Fibroblast of the aortic adventitia (primary cell): ENCODE measurements around the gene IGSF23. TPM values are rescaled to one million over a fixed set of nuclear protein-coding genes. Genes with fewer than 3 reads are reported as not detected.

Experiments used
- DNase-seq: peaks from one replicate; pipeline ENCODE4 v3.0.0-alpha.2; 2010; ENCODE audit warnings: low read depth
- H3K4me3 ChIP-seq: 2 replicates; pipeline ENCODE4 v1.5.1; 2011; ENCODE audit warnings: low read depth, mild to moderate bottlenecking, control low read depth, low read length, moderate library complexity
- CTCF ChIP-seq: IDR thresholded peaks from 2 replicates; pipeline ENCODE4 v1.5.1; 2011; ENCODE audit warnings: mild to moderate bottlenecking, low read length, control low read depth, inconsistent platforms; ENCODE audit not compliant: insufficient read depth
- total RNA-seq: library from RNA; depleted of rRNA; stranded (reverse); fragments of >200 nt; gene quantifications from 2 replicates; pipeline ENCODE4 v1.2.3, GENCODE V29; 2012; ENCODE audit warnings: low replicate concordance

The IGSF23 gene
- total RNA-seq, 1 donor = not detected

GRCh38 chr19:44596428-44597130, 16.8 kb upstream of the IGSF23 start:
- TF ChIP-seq CTCF = no peak
- H3K4me3 ChIP-seq = no peak overlapping the region
- DNase-seq = no peak

DNA sequence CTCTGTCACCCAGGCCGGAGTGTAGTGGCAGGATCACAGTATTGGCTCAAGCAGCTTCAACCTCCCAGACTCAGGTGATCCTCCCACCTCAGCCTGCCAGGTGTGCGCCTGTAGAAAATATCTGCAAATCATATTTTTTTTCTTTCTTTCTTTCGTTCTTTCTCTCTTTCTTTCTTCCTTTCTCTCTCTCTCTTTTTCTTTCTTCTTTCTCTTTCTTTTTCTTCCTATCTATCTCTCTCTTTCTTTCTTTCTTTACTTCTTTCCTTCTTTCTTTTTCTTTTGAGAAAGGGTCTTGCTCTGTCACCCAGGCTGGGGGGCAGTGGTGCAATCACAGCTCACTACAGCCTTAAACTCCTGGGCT, 16.3 kb upstream of the IGSF23 start:
- TF ChIP-seq CTCF = no peak
- no peak overlapping the region for H3K4me3 ChIP-seq
- no peak for DNase-seq

- no peak for TF ChIP-seq CTCF
- DNase-seq = no peak
Measured at GRCh38 chr19:44598355-44598754, 15.0 kb upstream of the IGSF23 start.

GRCh38 chr19:44598880-44599279, 14.5 kb upstream of the IGSF23 start:
- TF ChIP-seq CTCF = no peak
- DNase-seq = no peak
- no peak overlapping the region for H3K4me3 ChIP-seq

More at GRCh38 chr19:44598355-44598754, 15.0 kb upstream of the IGSF23 start:
- no peak overlapping the region for H3K4me3 ChIP-seq

- no peak overlapping the region for H3K4me3 ChIP-seq
- no peak for TF ChIP-seq CTCF
- DNase-seq = peak; percentile 16
Measured at GRCh38 chr19:44600466-44600865, 12.9 kb upstream of the IGSF23 start.

DNA sequence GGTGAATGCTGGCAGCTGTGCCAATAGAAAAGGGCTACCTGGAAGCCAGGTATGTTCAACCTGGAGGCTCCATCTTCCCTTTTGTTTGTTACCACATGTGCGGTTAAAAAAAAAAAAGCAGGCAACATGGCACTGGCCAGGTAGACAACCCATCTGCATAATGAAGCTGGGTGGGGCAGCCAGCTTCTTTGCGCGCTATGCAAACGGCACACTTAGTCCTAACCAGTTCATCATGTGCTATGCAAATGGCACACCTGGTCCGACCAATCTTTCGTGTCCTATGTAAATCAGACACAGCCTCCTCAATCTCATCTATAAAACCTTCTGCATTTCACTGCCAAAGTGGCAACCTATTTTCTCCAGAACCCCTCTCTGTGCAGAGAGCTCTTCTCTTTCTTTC, 11.3 kb upstream of the IGSF23 start:
- no peak for DNase-seq
- no peak overlapping the region for H3K4me3 ChIP-seq
- no peak for TF ChIP-seq CTCF
